GM18505 (cell line): ENCODE measurements around the gene NELFE.
"Not testable (repeated sequence)": the region's sequence is repeated elsewhere in the genome, so short reads cannot be mapped to it uniquely, and the experiment has no call there.

Source experiments
- ATAC-seq: cut with Tn5 transposase; IDR thresholded peaks from one replicate; pipeline ENCODE4 v1.9.1; 2021; ENCODE audit not compliant: unreplicated experiment
- POLR2A ChIP-seq: IDR thresholded peaks from 4 replicates; pipeline ENCODE4 v1.6.1; 2011; ENCODE audit warnings: borderline replicate concordance; ENCODE audit not compliant: insufficient read depth, insufficient read length; ENCODE audit errors: extremely low read depth

The NELFE gene

DNA sequence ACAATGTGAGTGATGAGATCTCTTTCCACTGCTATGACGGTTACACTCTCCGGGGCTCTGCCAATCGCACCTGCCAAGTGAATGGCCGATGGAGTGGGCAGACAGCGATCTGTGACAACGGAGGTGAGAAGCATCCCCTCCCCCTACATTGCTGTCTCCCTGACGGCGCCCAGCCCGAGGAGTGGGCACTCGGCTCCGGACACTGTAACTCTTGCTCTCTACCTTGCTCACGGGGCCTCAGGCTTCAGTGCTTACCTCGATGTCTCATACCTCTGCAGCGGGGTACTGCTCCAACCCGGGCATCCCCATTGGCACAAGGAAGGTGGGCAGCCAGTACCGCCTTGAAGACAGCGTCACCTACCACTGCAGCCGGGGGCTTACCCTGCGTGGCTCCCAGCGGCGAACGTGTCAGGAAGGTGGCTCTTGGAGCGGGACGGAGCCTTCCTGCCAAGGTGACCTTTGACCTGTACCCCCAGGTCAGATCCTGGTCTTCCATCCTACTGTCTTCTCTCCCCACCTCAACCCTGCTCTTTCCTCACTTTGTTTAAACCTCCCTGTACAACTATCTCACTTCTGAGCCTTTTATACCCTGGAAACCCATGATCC, 11.6 kb downstream of the NELFE start:
- ATAC-seq: no peak
- TF ChIP-seq POLR2A: no peak

DNA sequence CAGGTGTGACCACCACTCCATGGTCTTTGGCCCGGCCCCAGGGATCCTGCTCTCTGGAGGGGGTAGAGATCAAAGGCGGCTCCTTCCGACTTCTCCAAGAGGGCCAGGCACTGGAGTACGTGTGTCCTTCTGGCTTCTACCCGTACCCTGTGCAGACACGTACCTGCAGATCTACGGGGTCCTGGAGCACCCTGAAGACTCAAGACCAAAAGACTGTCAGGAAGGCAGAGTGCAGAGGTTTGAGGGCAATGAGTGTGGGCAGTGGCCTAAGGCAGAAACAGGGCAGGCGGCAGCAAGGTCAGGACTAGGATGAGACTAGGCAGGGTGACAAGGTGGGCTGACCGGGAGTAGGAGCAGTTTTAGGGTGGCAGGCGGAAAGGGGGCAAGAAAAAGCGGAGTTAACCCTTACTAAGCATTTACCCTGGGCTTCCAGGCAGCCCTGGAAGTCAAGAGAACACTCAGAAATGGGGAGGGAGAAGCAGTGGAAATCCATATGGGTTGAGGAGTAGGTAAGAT, 12.3 kb downstream of the NELFE start:
- no peak for ATAC-seq
- no peak for TF ChIP-seq POLR2A

GRCh38 chr6:31945507-31946369, 13.0 kb downstream of the NELFE start, which contains the start of gene CFB:
Gene CFB (plus strand): TSS chr6:31946095. CDS start chr6:31946222, 127 bp downstream.
- ATAC-seq: no peak
- TF ChIP-seq POLR2A: no peak

GRCh38 chr6:31945154-31945506, 13.6 kb downstream of the NELFE start:
- no peak for TF ChIP-seq POLR2A
- no peak for ATAC-seq

DNA sequence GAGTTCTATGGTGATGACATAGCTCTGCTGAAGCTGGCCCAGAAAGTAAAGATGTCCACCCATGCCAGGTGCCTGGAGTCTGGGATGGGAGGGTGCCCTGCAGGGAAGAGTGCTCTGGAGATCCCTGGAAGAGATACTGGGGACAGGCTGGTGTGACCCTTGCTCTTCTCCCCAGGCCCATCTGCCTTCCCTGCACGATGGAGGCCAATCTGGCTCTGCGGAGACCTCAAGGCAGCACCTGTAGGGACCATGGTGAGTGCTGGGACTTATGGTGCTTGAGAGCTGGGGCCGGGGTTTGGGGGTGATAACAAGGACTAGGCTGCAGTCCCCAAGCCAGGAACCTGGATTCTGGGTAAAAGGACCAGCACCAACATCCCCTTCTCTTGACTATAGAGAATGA, 15.0 kb downstream of the NELFE start:
- TF ChIP-seq POLR2A: no peak
- ATAC-seq: no peak

DNA sequence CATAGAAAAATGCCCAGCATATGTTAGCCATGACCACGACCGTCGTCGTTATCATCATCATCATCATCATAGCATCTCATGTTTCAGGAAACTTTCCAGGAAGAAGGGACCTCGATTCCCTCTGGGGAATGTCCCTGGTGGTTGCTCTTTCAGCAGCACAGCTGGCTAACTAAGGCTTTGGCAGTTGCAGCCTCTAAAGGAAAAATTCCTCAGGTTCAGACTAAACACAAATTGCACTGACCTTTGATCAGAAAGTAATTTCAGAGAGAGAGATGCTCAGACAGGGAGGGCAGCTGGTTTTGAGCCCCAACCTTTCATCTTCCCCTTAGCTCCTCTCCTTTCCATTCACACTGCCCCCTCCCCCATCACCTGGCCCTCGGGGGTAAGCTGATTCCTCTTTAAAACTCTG, 18.5 kb downstream of the NELFE start:
- no peak for ATAC-seq
- no peak for TF ChIP-seq POLR2A

GRCh38 chr6:31935823-31936222, 22.9 kb downstream of the NELFE start:
- no peak for ATAC-seq
- no peak for TF ChIP-seq POLR2A

- no peak for ATAC-seq
- no peak for TF ChIP-seq POLR2A
These were observed 23.8 kb downstream of the NELFE start for GRCh38 chr6:31935021-31935420.

- TF ChIP-seq POLR2A: no peak
- ATAC-seq: no peak
These were observed 25.2 kb downstream of the NELFE start for GRCh38 chr6:31933537-31933936.

DNA sequence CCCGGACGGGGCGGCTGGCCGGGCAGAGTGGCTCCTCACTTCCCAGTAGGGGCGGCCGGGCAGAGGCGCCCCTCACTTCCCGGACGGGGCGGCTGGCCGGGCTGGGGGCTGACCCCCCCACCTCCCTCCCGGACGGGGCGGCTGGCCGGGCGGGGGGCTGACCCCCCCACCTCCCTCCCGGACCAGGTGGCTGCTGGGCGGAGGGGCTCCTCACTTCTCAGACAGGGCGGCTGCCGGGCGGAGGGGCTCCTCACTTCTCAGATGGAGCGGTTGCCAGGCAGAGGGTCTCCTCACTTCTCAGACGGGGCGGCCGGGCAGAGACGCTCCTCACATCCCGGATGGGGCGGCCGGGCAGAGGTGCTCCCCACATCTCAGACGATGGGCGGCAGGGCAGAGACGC, 26.6 kb downstream of the NELFE start:
- not testable (repeated sequence) for ATAC-seq

- no peak for TF ChIP-seq POLR2A
- no peak for ATAC-seq
These were observed 27.8 kb downstream of the NELFE start for GRCh38 chr6:31930962-31931361.

GRCh38 chr6:31928672-31928939, 30.2 kb downstream of the NELFE start:
- ATAC-seq: no peak
- TF ChIP-seq POLR2A: no peak

DNA sequence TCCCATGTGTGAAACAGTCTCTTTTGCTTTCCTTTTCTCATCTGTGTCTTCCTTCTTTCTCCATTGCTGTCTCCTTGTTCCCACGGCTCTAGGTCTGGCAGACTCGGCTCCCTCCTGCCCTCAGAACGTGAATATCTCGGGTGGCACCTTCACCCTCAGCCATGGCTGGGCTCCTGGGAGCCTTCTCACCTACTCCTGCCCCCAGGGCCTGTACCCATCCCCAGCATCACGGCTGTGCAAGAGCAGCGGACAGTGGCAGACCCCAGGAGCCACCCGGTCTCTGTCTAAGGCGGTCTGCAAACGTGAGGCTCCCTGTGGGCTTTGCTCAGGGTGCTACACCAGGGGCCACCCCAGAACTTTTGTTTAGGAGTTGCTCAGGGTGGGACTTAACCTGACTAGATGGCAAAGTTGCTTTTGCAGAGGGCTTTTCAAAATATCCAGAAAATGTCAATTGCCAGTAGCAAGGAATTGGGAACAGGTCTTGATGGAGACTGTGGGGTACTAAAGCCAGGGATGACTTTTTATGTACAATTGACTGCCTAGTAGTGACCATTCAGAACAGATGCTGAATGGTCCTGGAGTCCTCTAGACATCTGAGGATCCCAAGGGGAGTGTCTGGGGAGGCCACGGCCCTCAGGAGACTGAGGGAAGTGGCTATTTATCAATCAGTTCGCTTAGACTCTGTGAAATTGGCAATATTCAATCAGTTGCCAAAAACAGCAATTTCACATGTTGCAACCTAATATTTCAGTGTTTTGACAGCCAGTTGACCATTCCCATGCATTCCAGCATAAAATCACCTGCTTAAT, 30.7 kb downstream of the NELFE start:
- no peak for ATAC-seq
- TF ChIP-seq POLR2A: no peak
